Ovary (tissue), 3 donors: ENCODE data around the gene SEBOX.

Experiments used
- POLR2A ChIP-seq: fragments of 450-650 bp; IDR thresholded peaks from one replicate; pipeline ENCODE4 v1.6.1; 2017; ENCODE audit warnings: antibody characterized with exemption, mild to moderate bottlenecking, moderate library complexity
- TF ChIP-seq, protein P1 (sequence below), 3 donors: fragments of 450-650 bp in 2 of 3; fragments of 200-600 bp in 1 of 3; IDR thresholded peaks; one replicate each; pipeline versions ENCODE4 v1.5.1 to v1.8.0; 2016 to 2022; ENCODE audit warnings: antibody characterized with exemption in 3 of 3, mild to moderate bottlenecking in 1 of 3
- donor health status: DM: no; HTN: no; CAD: no.

DNA sequence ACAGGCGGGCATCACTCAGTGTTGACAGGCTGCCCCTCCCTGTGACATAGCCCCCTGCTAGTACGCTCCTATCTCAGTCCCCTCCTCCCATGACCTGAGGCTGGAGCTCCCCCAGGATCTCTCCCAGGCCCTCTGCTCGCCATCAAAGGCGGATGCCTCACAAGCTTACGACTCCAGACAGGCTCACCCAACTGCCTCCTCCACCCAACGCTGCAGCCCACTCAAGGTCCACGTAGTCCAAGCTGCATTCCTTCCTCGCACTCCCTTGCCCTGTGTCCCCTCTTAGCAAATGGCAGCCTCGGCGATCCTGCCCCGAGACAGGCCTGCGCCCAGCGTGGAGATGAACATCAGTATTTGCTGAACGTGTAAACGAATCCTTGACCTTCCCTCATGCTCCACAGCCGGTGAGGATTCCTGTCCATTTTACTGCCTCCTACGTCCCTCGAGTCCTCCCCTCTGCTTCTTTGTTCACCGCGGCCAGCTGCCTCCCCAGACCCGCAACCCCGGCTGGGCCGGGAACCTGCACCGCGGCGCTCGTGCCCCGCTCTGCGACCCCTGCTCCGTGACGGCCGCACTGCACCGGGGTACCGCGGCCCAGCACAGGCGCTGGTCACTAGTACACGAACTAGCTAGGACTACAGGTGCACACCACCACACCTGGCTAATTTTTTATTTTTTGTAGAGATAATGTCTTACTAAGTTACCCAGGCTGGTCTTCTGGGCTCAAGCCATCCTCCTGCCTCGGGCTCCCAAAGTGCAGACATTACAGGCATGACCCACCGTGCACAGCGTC is 46.8 kb downstream of the SEBOX start:
- TF ChIP-seq, protein P1, sequence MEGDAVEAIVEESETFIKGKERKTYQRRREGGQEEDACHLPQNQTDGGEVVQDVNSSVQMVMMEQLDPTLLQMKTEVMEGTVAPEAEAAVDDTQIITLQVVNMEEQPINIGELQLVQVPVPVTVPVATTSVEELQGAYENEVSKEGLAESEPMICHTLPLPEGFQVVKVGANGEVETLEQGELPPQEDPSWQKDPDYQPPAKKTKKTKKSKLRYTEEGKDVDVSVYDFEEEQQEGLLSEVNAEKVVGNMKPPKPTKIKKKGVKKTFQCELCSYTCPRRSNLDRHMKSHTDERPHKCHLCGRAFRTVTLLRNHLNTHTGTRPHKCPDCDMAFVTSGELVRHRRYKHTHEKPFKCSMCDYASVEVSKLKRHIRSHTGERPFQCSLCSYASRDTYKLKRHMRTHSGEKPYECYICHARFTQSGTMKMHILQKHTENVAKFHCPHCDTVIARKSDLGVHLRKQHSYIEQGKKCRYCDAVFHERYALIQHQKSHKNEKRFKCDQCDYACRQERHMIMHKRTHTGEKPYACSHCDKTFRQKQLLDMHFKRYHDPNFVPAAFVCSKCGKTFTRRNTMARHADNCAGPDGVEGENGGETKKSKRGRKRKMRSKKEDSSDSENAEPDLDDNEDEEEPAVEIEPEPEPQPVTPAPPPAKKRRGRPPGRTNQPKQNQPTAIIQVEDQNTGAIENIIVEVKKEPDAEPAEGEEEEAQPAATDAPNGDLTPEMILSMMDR (IDR thresholded peaks at IDR 0.05), result no peak
- no peak for TF ChIP-seq POLR2A
